HEK293 (cell line): Measurements from ENCODE around the gene SLC22A31.

ENCODE experiments used
- CTCF ChIA-PET: fragments of 350-600 bp; formaldehyde crosslinking; extraction: SDS; loops from one replicate; lab custom pipeline; 2021; ENCODE audit warnings: antibody characterized with exemption; lab: Yijun Ruan, JAX
- POLR2A ChIA-PET: fragments of 300-600 bp; formaldehyde crosslinking; extraction: SDS; loops from one replicate; lab custom pipeline; 2020; ENCODE audit warnings: antibody characterized with exemption, inconsistent platforms; lab: Yijun Ruan, JAX
- H3K27ac ChIP-seq: fragments of 200-500 bp; sonication (Bioruptor generic); 2 replicates; pipeline ENCODE4 v1.5.1; 2014; ENCODE audit warnings: low read depth, low read length, control low read depth, inconsistent platforms; ENCODE audit errors: extremely low read depth
- H3K36me3 ChIP-seq, 2 experiments: fragments of 200-500 bp in 1 of 2; sonication (Bioruptor generic) in 1 of 2; 1 replicate in 1 of 2; 2 replicates in 1 of 2; pipeline ENCODE4 v1.5.1; 2014 to 2017; ENCODE audit warnings: inconsistent platforms in 2 of 2, low read length in 2 of 2; ENCODE audit not compliant: control insufficient read depth in 2 of 2, insufficient read depth in 1 of 2
- H3K4me1 ChIP-seq: fragments of 200-500 bp; sonication (Bioruptor generic); 2 replicates; pipeline ENCODE4 v1.5.1; 2014; ENCODE audit warnings: mild to moderate bottlenecking, low read length, inconsistent platforms; ENCODE audit not compliant: control insufficient read depth, insufficient read depth
- H3K4me3 ChIP-seq: 2 replicates; pipeline ENCODE4 v1.5.1; 2011; ENCODE audit warnings: low read depth, mild to moderate bottlenecking, control low read depth, low read length, moderate library complexity
- H3K9me3 ChIP-seq: fragments of 200-500 bp; sonication (Bioruptor generic); 2 replicates; pipeline ENCODE4 v1.5.1; 2014; ENCODE audit warnings: low read depth, low read length, inconsistent platforms; ENCODE audit not compliant: control insufficient read depth, insufficient read depth
- GLI4 ChIP-seq: fragments of 450-650 bp; formaldehyde crosslinking; IDR thresholded peaks from 2 replicates; pipeline ENCODE4 v1.5.1; 2016; ENCODE audit warnings: missing biosample characterization, missing genetic modification characterization
- HOXC10 ChIP-seq: sonication (generic); formaldehyde crosslinking; IDR thresholded peaks from 2 replicates; pipeline ENCODE4 v1.8.1; 2023; ENCODE audit warnings: mild to moderate bottlenecking, missing genetic modification reagents
- PRDM10 ChIP-seq: fragments of 450-650 bp; formaldehyde crosslinking; IDR thresholded peaks from 2 replicates; pipeline ENCODE4 v1.5.1; 2016; ENCODE audit warnings: missing biosample characterization, missing genetic modification characterization
- TCF7L2 ChIP-seq: IDR thresholded peaks from 2 replicates; pipeline ENCODE4 v1.6.1; 2011; ENCODE audit warnings: low read depth, mild to moderate bottlenecking, inconsistent platforms, low read length, moderate library complexity, borderline replicate concordance
- ZBTB20 ChIP-seq: fragments of 450-650 bp; formaldehyde crosslinking; IDR thresholded peaks from 2 replicates; pipeline ENCODE4 v1.5.1; 2016; ENCODE audit warnings: missing biosample characterization, missing genetic modification characterization
- ZIC2 ChIP-seq: fragments of 450-650 bp; formaldehyde crosslinking; IDR thresholded peaks from 2 replicates; pipeline ENCODE4 v1.5.1; 2016; ENCODE audit warnings: missing biosample characterization, missing genetic modification characterization
- ZNF18 ChIP-seq: fragments of 450-650 bp; formaldehyde crosslinking; IDR thresholded peaks from 2 replicates; pipeline ENCODE4 v1.5.1; 2016; ENCODE audit warnings: missing biosample characterization, missing genetic modification characterization
- ZNF184 ChIP-seq: fragments of 450-650 bp; IDR thresholded peaks from 2 replicates; pipeline ENCODE4 v1.5.1; 2018; ENCODE audit warnings: missing biosample characterization, mild to moderate bottlenecking, missing genetic modification characterization
- ZNF23 ChIP-seq: fragments of 450-650 bp; formaldehyde crosslinking; IDR thresholded peaks from 2 replicates; pipeline ENCODE4 v1.5.1; 2016; ENCODE audit warnings: missing biosample characterization, missing genetic modification characterization, borderline replicate concordance
- ZNF274 ChIP-seq, 2 experiments: fragments of 200-500 bp in 1 of 2; fragments of 450-650 bp in 1 of 2; sonication (Bioruptor generic) in 1 of 2; formaldehyde crosslinking in 1 of 2; IDR thresholded peaks; 2 replicates each; pipeline versions ENCODE4 v1.5.1 to v1.6.1; 2014 to 2016; ENCODE audit warnings: borderline replicate concordance in 1 of 2, inconsistent platforms in 1 of 2, low read length in 1 of 2, missing biosample characterization in 1 of 2, missing genetic modification characterization in 1 of 2
- ZNF404 ChIP-seq: fragments of 450-650 bp; formaldehyde crosslinking; IDR thresholded peaks from 2 replicates; pipeline ENCODE4 v1.5.1; 2017; ENCODE audit warnings: missing biosample characterization, missing genetic modification characterization
- ZNF600 ChIP-seq: fragments of 450-650 bp; formaldehyde crosslinking; IDR thresholded peaks from 2 replicates; pipeline ENCODE4 v1.5.1; 2016; ENCODE audit warnings: missing biosample characterization, missing genetic modification characterization
- ZNF626 ChIP-seq: fragments of 450-650 bp; sonication (Bioruptor Pico); formaldehyde crosslinking; IDR thresholded peaks from 2 replicates; pipeline ENCODE4 v1.5.1; 2018; ENCODE audit warnings: missing biosample characterization, missing genetic modification characterization, inconsistent platforms
- ZNF776 ChIP-seq: fragments of 450-650 bp; formaldehyde crosslinking; IDR thresholded peaks from 2 replicates; pipeline ENCODE4 v1.5.0; 2017; ENCODE audit warnings: missing biosample characterization, missing genetic modification characterization, borderline replicate concordance
- TF ChIP-seq, protein P1 (sequence below): fragments of 450-650 bp; formaldehyde crosslinking; IDR thresholded peaks from 2 replicates; pipeline ENCODE4 v1.5.1; 2017; ENCODE audit warnings: missing biosample characterization, mild to moderate bottlenecking, missing genetic modification characterization, moderate library complexity

Gene SLC22A31

DNA sequence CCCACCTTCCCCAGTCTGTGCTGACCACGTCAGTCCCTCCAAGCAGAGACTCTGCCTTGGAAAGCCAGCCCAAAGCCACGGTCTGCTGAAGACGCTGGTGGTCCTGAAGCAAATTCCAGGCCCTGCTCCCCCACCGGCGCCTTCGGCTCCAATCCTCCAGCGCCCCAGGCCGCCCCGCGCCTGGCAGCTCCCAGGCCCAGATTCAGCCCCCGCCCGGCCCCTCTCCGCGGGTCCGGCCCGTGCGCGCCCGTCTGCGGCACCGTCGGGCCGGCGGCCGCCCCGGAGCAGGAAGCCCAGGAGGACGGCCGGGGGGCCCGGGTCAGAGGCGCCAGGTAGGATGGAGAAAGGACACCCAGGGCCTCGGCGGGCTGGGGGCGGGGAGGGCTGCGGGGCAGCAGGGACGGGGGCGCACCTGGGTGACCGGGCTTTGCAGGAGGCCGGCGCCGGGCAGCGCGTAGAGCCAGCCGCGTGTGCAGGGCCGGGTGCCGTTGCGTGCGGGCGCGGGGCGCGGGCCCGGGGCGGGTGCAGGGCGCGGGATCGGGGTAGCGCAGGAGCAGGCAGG, 594 bp upstream of the SLC22A31 start:
- Histone ChIP-seq H3K36me3 (no peaks in the 10 kb centered on the region), H3K9me3 (no peaks in the 10 kb centered on the region), H3K4me1 (no peaks in the 10 kb centered on the region), H3K27ac (no peak overlapping the region), H3K4me3 (no peak overlapping the region)
- ChIA-PET POLR2A (interaction anchor here (0.6 to 1.0 kb wide), 2 partner anchors 9 to 17 kb away, joined by 4 to 6 read pairs; partner anchors contain the start of gene ZNF778), CTCF (no interaction called here)
- no peak for TF ChIP-seq ZNF776 (tag by site-specific recombination)
- TF ChIP-seq TCF7L2, result no peak
- TF ChIP-seq HOXC10 (CRISPR knock-in tag), result no peak
- TF ChIP-seq ZNF18 (tag by site-specific recombination), result no peak
- no peak for TF ChIP-seq ZBTB20 (tag by site-specific recombination)
- TF ChIP-seq ZNF626, result no peak
- TF ChIP-seq ZNF600 (tag by site-specific recombination), result no peak
- no peak for TF ChIP-seq ZNF23 (tag by site-specific recombination)
- TF ChIP-seq ZNF274 (IDR thresholded peaks at IDR 0.05; ENCODE audit: low read length), result no peak
- no peak for TF ChIP-seq ZNF274 (tag by site-specific recombination; IDR thresholded peaks at IDR 0.05; ENCODE audit: borderline replicate concordance)
- TF ChIP-seq ZIC2 (tag by site-specific recombination), result no peak
- TF ChIP-seq ZNF184 (tag by site-specific recombination), result no peak
- TF ChIP-seq, protein P1, sequence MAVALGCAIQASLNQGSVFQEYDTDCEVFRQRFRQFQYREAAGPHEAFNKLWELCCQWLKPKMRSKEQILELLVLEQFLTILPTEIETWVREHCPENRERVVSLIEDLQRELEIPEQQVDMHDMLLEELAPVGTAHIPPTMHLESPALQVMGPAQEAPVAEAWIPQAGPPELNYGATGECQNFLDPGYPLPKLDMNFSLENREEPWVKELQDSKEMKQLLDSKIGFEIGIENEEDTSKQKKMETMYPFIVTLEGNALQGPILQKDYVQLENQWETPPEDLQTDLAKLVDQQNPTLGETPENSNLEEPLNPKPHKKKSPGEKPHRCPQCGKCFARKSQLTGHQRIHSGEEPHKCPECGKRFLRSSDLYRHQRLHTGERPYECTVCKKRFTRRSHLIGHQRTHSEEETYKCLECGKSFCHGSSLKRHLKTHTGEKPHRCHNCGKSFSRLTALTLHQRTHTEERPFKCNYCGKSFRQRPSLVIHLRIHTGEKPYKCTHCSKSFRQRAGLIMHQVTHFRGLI (tag by site-specific recombination), result no peak
- no peak for TF ChIP-seq GLI4 (tag by site-specific recombination)

DNA sequence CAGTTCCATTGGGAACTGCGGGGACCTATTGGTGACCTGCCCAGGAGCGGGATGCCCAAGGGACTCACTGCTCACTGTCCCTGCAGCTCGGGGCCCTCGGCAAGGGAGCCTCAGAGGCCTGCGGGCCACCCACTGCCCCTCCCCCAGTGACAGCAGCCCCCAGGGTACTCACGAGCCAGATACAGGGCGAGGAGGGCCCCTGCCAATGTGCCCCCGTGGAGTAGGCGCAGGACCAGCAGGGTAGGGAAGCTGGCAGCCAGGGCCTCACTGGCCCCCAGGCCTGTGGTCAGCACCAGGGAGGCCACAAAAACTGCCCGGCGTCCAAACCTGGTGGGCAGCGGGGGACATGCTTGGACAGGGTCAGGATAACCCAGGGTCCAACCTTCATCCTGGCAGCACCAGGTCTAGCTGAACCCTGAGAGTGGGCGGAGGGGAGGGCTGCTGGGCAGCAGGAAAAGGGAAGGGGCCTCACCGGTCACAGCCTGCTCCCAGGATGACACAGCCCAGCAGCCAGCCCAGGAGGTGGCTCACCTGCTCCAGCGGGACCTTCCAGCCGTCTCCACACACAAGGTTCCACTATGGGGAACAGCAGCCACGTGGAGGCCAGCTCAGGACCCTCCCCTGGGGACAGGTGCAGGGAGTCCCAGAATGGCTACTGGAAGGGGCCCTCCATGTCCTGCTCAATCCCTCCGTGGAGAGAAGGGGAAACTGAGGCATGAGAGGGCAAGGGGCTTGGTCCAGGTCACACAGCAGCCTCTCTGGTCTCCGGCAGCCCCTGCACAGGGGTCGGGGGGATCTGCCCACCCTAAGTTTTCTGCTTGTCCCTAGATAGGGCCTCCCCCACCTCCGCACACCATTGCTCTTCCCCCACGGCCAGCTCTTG, 855 bp downstream of the SLC22A31 start:
- H3K27ac ChIP-seq, result no peak overlapping the region
- H3K9me3 ChIP-seq, result no peaks in the 10 kb centered on the region
- ChIA-PET POLR2A (no interaction called here), CTCF (no interaction called here)
- no peak overlapping the region for H3K4me3 ChIP-seq
- no peaks in the 10 kb centered on the region for H3K36me3 ChIP-seq
- no peaks in the 10 kb centered on the region for H3K4me1 ChIP-seq
- TF ChIP-seq ZNF404, result no peak
- peak; percentile 64 for TF ChIP-seq PRDM10 (tag by site-specific recombination)
